Measurements from ENCODE around the gene FHIP2A.

GRCh38 chr10:114862456-114862855, 40.9 kb downstream of the FHIP2A start:
- TF ChIP-seq YY1 (IDR thresholded peaks at IDR 0.05; ENCODE audit: insufficient read depth, insufficient read length) (no peak), ZNF274 (IDR thresholded peaks at IDR 0.05; ENCODE audit: low read depth, low read length) (no peak)

All from NT2/D1 (cell line).